Measurements from ENCODE around the gene PRICKLE2. TPM values are rescaled to one million over a fixed set of nuclear protein-coding genes. Genes with fewer than 3 reads are reported as not detected.

Gene PRICKLE2
- total RNA-seq, 1 experiment from 2014 or later: under 0.01 TPM

GRCh38 chr3:64221571-64222257, 3.6 kb downstream of the PRICKLE2 start:
- DNase-seq (ENCODE audit: low spot score): no peak

- no peak for DNase-seq (ENCODE audit: low spot score)
These were observed 4.9 kb downstream of the PRICKLE2 start for GRCh38 chr3:64220161-64220914.

GRCh38 chr3:64218746-64219145, 6.5 kb downstream of the PRICKLE2 start:
- no peak for DNase-seq (ENCODE audit: low spot score)

GRCh38 chr3:64218329-64218728, 6.9 kb downstream of the PRICKLE2 start:
- DNase-seq (ENCODE audit: low spot score): no peak

- no peak for DNase-seq (ENCODE audit: low spot score)
These were observed 8.8 kb downstream of the PRICKLE2 start for GRCh38 chr3:64216274-64217147.

GRCh38 chr3:64215559-64215958, 9.7 kb downstream of the PRICKLE2 start:
- DNase-seq (ENCODE audit: low spot score): no peak

- no peak for DNase-seq (ENCODE audit: low spot score)
These were observed 10.2 kb downstream of the PRICKLE2 start for GRCh38 chr3:64215103-64215502.

GRCh38 chr3:64214381-64215018, 10.8 kb downstream of the PRICKLE2 start:
- DNase-seq (ENCODE audit: low spot score): peak; percentile 42

GRCh38 chr3:64213962-64214379, 11.3 kb downstream of the PRICKLE2 start:
- peak; percentile 29 for DNase-seq (ENCODE audit: low spot score)

- no peak for DNase-seq (ENCODE audit: low spot score)
These were observed 11.9 kb downstream of the PRICKLE2 start for GRCh38 chr3:64213224-64213878.

- DNase-seq (ENCODE audit: low spot score): peak; percentile 56
These were observed 15.2 kb downstream of the PRICKLE2 start for GRCh38 chr3:64209866-64210621.

GRCh38 chr3:64207289-64208080, 17.8 kb downstream of the PRICKLE2 start:
- no peak for DNase-seq (ENCODE audit: low spot score)

GRCh38 chr3:64203969-64204908, 21.0 kb downstream of the PRICKLE2 start:
- DNase-seq (ENCODE audit: low spot score): no peak

GRCh38 chr3:64203216-64203615, 22.1 kb downstream of the PRICKLE2 start:
- DNase-seq (ENCODE audit: low spot score): no peak

GRCh38 chr3:64199932-64200331, 25.3 kb downstream of the PRICKLE2 start:
- DNase-seq (ENCODE audit: low spot score): no peak

GRCh38 chr3:64196236-64196929, 28.9 kb downstream of the PRICKLE2 start:
- DNase-seq (ENCODE audit: low spot score): no peak

- DNase-seq (ENCODE audit: low spot score): no peak
These were observed 29.5 kb downstream of the PRICKLE2 start for GRCh38 chr3:64195789-64196188.

GRCh38 chr3:64191822-64192221, 33.4 kb downstream of the PRICKLE2 start:
- no peak for DNase-seq (ENCODE audit: low spot score)
